ENCODE measurements around the gene TRPT1. TPM values are rescaled to one million over a fixed set of nuclear protein-coding genes. Genes with fewer than 3 reads are reported as not detected.

TRPT1 gene
- total and polyA plus RNA-seq, 9 of the 15 experiments (the other 6 are each of a cell fraction or from before 2014, with no cell fraction given) = 4.6 to 41.7 (median 23.1) TPM

DNA sequence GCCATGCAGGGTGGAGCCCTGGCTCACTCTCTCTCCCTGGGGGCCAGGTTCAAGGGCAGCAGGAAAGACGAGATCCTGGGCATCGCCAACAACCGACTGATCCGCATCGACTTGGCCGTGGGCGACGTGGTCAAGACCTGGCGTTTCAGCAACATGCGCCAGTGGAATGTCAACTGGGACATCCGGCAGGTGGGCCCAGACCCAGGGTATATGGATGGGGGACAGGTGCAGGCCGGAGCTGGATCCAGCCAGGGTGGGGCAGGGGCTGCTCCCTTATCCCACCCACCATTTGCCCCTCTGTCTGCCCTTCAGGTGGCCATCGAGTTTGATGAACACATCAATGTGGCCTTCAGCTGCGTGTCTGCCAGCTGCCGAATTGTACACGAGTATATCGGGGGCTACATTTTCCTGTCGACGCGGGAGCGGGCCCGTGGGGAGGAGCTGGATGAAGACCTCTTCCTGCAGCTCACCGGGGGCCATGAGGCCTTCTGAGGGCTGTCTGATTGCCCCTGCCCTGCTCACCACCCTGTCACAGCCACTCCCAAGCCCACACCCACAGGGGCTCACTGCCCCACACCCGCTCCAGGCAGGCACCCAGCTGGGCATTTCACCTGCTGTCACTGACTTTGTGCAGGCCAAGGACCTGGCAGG lies 2.9 kb downstream of the TRPT1 start (continued):
- TF ChIP-seq, protein P1, sequence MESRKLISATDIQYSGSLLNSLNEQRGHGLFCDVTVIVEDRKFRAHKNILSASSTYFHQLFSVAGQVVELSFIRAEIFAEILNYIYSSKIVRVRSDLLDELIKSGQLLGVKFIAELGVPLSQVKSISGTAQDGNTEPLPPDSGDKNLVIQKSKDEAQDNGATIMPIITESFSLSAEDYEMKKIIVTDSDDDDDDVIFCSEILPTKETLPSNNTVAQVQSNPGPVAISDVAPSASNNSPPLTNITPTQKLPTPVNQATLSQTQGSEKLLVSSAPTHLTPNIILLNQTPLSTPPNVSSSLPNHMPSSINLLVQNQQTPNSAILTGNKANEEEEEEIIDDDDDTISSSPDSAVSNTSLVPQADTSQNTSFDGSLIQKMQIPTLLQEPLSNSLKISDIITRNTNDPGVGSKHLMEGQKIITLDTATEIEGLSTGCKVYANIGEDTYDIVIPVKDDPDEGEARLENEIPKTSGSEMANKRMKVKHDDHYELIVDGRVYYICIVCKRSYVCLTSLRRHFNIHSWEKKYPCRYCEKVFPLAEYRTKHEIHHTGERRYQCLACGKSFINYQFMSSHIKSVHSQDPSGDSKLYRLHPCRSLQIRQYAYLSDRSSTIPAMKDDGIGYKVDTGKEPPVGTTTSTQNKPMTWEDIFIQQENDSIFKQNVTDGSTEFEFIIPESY (CRISPR knock-in tag; IDR thresholded peaks at IDR 0.05) = peak; percentile 72
- no peak for TF ChIP-seq ZFPM2 (CRISPR knock-in tag; IDR thresholded peaks at IDR 0.05)
- TF ChIP-seq HMGN3 (IDR thresholded peaks at IDR 0.05; ENCODE audit: borderline replicate concordance, extremely low read depth, insufficient read length, low read depth, low read length) = peak; percentile 19
- peak; percentile 62 for TF ChIP-seq RBM22 (IDR thresholded peaks at IDR 0.05; ENCODE audit: low read depth, low read length, poor library complexity, severe bottlenecking)

DNA sequence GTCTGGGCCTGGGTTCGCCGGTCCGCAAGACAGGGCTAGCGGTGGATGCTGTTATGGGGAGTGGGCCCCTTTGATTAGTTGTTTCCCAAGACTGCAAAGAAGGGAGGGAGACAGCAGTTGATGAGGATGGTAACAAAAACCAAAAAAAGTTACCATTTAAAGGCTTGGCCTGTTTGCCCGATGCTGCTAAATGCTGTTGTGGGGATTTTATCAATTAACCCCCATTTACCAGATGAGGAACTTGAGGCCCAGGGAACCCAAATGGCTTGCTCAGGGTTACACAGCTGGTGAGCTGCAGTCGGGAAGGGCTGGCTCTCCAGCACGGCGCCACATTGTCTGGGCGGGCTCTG lies 3.4 kb downstream of the TRPT1 start:
- intact Hi-C loops (cut with micrococcal nuclease) = no loop called here
- Histone ChIP-seq H3K36me3 (ENCODE audit: control insufficient read depth, insufficient read depth, low read length) (peaks cover 63% of the 10 kb centered on the region), H3K9ac (ENCODE audit: insufficient read depth in 1 of 2, low read depth in 2 of 2, low read length in 2 of 2) (peak overlapping the region in 1 of 2 experiments; percentile 53; a peak in 2 of 4 replicates), H3K27ac (ENCODE audit: extremely low read depth, low read depth, low read length) (no peak overlapping the region; the same call in 2 of the 3 replicates), H3K27me3 (ENCODE audit: control insufficient read depth in 2 of 2, insufficient read depth in 2 of 2, low read length in 2 of 2) (no peaks in the 10 kb centered on the region), H3K4me3 (no peak overlapping the region), H3K79me2 (ENCODE audit: control insufficient read depth, insufficient read depth, low read length) (peaks cover 28% of the 10 kb centered on the region), H2AFZ (ENCODE audit: low read depth, low read length) (no peak overlapping the region), H3K9me1 (ENCODE audit: control insufficient read depth, insufficient read depth, low read length) (peaks cover 5% of the 10 kb centered on the region), H3K4me1 (replicated peaks in 1 of 2; ENCODE audit: control insufficient read depth in 2 of 2, insufficient read depth in 2 of 2, low read length in 2 of 2) (peaks cover 0 to 61% of the 10 kb centered on the region in 2 experiments; a peak in 3 of 5 replicates), H3K4me2 (ENCODE audit: insufficient read depth, low read length) (no peak overlapping the region), H4K20me1 (replicated peaks; ENCODE audit: control insufficient read depth, insufficient read depth, low read length) (no peaks in the 10 kb centered on the region), H3K9me3 (replicated peaks; ENCODE audit: control insufficient read depth, insufficient read depth, low read depth, low read length) (no peaks in the 10 kb centered on the region)
- DNase-seq (ENCODE audit: extremely low read depth in 1 of 4, low spot score in 3 of 4) (peak in 1 of 4 experiments; percentile 19), FAIRE-seq (no peak), ATAC-seq (no peak)
- ChIA-PET POLR2A (interaction anchor here (6.3 kb wide), 1 partner anchor 15 kb away, joined by 77 read pairs; the partner anchor contains the start of gene FERMT3), CTCF (ENCODE audit: low intra/inter-chr PET ratio) (no interaction called here)
- BruUV-seq (replicated peaks) = no TSS peak
- in situ Hi-C loops (cut with MboI) = no loop called here
- WGBS (ENCODE audit: insufficient coverage, low coverage, missing lambda C conversion rate) = 66% methylated on average over 6 of the region's 9 CpGs
- TF ChIP-seq SIN3A (IDR thresholded peaks at IDR 0.05; ENCODE audit: borderline replicate concordance in 2 of 2, control insufficient read depth in 1 of 2, low read depth in 2 of 2, low read length in 2 of 2) (no peak), HNRNPLL (IDR thresholded peaks at IDR 0.05; ENCODE audit: low read depth, low read length, poor library complexity, severe bottlenecking) (no peak), PHF20 (IDR thresholded peaks at IDR 0.05; ENCODE audit: partially characterized antibody) (no peak), POLR2A (conservative IDR thresholded peaks at IDR 0.05) (no peak), NR2C1 (IDR thresholded peaks at IDR 0.05) (no peak), NR2C1 (tag; IDR thresholded peaks at IDR 0.05) (no peak), ZNF354B (CRISPR knock-in tag; IDR thresholded peaks at IDR 0.05) (no peak), ZC3H8 (IDR thresholded peaks at IDR 0.05) (no peak)
- TF ChIP-seq, protein P2, sequence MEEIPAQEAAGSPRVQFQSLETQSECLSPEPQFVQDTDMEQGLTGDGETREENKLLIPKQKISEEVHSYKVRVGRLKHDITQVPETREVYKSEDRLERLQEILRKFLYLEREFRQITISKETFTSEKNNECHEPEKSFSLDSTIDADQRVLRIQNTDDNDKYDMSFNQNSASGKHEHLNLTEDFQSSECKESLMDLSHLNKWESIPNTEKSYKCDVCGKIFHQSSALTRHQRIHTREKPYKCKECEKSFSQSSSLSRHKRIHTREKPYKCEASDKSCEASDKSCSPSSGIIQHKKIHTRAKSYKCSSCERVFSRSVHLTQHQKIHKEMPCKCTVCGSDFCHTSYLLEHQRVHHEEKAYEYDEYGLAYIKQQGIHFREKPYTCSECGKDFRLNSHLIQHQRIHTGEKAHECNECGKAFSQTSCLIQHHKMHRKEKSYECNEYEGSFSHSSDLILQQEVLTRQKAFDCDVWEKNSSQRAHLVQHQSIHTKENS (CRISPR knock-in tag; IDR thresholded peaks at IDR 0.05) = no peak
